Testis (tissue), 3 donors: Measurements from ENCODE around the gene UCP3. TPM values are rescaled to one million over a fixed set of nuclear protein-coding genes. Genes with fewer than 3 reads are reported as not detected.

ENCODE experiments used
- DNase-seq: peaks from one replicate; pipeline ENCODE4 v3.0.0-alpha.2; 2019
- H3K27ac ChIP-seq, 2 donors: fragments of 200-600 bp; sonication (generic); one replicate each; pipeline ENCODE4 v1.5.1; 2019
- H3K27me3 ChIP-seq: fragments of 200-600 bp; sonication (generic); one replicate; pipeline ENCODE4 v1.5.1; 2019
- H3K36me3 ChIP-seq: fragments of 200-600 bp; sonication (generic); one replicate; pipeline ENCODE4 v1.5.1; 2017; ENCODE audit warnings: low read depth; ENCODE audit errors: missing control alignments
- H3K4me1 ChIP-seq: fragments of 200-600 bp; sonication (generic); one replicate; pipeline ENCODE4 v1.5.1; 2019
- H3K4me3 ChIP-seq, 2 donors: fragments of 200-600 bp; sonication (generic); one replicate each; pipeline ENCODE4 v1.5.1; 2017 to 2019
- H3K9me3 ChIP-seq: fragments of 200-600 bp; sonication (generic); one replicate; pipeline ENCODE4 v1.5.1; 2017
- POLR2A ChIP-seq: fragments of 450-650 bp; IDR thresholded peaks from one replicate; pipeline ENCODE4 v1.6.1; 2017; ENCODE audit warnings: antibody characterized with exemption, mild to moderate bottlenecking, moderate library complexity
- WGBS, 2 donors: methylation state at CpG; one replicate each; pipeline ENCODE4 v1.1.5; 2018; 5-methylcytosine and 5-hydroxymethylcytosine counted together
- intact Hi-C: fragments of 100-400 bp; cut with DNase I; formaldehyde crosslinking; loops from one replicate; pipeline ENCODE4 v1.15.1; 2023; ENCODE audit warnings: low total_unique reads
- polyA plus RNA-seq: library from polyadenylated mRNA; stranded (reverse); fragments of 350-450 nt; fragmentation: Illumina TruSeq; extraction: RNeasy Lipid Tissue Mini Kit (QIAGEN cat#74804); gene quantifications from one replicate; pipeline ENCODE4 v1.2.3, GENCODE V29; 2014; ENCODE audit warnings: low read depth, low replicate concordance; ENCODE audit not compliant: insufficient read depth
- total RNA-seq, 2 donors: library from RNA; depleted of rRNA; stranded (reverse); fragments of >200 nt; gene quantifications; one replicate each; pipeline ENCODE4 v1.2.3, GENCODE V29; 2016
- TF ChIP-seq, protein P1 (sequence below), 3 experiments: fragments of 450-650 bp in 2 of 3; fragments of 200-600 bp in 1 of 3; sonication (generic) in 1 of 3; IDR thresholded peaks; one replicate each; pipeline ENCODE4 v1.5.1; 2016 to 2019; ENCODE audit warnings: antibody characterized with exemption in 3 of 3, mild to moderate bottlenecking in 2 of 3, moderate library complexity in 1 of 3

The UCP3 gene
- total and polyA plus RNA-seq, 3 donors from 2014 or later: 5.8 to 10.0 (median 9.7) TPM

DNA sequence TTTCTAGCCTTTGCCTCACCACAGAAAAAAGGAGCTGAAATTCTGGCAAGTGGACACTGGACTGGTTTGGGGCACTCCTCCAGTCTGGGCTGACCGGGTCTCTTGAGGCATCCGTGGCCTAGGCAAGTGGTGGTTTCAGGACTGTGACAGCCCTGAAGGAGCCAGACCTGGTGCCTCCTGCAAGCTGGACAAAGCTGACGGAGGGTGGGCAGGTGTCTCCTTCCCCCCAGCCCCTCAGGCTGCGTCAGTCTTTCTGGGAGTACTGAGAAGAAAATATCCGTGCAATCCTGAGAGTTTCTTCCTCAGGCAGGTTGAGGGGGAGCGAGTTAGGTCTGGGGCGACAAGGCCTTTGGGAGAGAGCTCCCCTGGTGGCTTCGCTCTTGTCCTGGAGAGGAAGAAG is 4.3 kb upstream of the UCP3 start:
- DNase-seq: no peak
- no peak for TF ChIP-seq POLR2A
- TF ChIP-seq, protein P1, sequence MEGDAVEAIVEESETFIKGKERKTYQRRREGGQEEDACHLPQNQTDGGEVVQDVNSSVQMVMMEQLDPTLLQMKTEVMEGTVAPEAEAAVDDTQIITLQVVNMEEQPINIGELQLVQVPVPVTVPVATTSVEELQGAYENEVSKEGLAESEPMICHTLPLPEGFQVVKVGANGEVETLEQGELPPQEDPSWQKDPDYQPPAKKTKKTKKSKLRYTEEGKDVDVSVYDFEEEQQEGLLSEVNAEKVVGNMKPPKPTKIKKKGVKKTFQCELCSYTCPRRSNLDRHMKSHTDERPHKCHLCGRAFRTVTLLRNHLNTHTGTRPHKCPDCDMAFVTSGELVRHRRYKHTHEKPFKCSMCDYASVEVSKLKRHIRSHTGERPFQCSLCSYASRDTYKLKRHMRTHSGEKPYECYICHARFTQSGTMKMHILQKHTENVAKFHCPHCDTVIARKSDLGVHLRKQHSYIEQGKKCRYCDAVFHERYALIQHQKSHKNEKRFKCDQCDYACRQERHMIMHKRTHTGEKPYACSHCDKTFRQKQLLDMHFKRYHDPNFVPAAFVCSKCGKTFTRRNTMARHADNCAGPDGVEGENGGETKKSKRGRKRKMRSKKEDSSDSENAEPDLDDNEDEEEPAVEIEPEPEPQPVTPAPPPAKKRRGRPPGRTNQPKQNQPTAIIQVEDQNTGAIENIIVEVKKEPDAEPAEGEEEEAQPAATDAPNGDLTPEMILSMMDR (IDR thresholded peaks at IDR 0.05): no peak
- no peaks in the 10 kb centered on the region for H3K36me3 ChIP-seq
- no peak overlapping the region for H3K4me3 ChIP-seq
- H3K4me1 ChIP-seq: no peaks in the 10 kb centered on the region
- WGBS, 2 donors: 92 to 98% methylated on average over 7 to 8 of the region's 8 CpGs
- H3K9me3 ChIP-seq: no peaks in the 10 kb centered on the region
- intact Hi-C loops: no loop called here
- H3K27ac ChIP-seq: no peak overlapping the region
- H3K27me3 ChIP-seq: no peaks in the 10 kb centered on the region

DNA sequence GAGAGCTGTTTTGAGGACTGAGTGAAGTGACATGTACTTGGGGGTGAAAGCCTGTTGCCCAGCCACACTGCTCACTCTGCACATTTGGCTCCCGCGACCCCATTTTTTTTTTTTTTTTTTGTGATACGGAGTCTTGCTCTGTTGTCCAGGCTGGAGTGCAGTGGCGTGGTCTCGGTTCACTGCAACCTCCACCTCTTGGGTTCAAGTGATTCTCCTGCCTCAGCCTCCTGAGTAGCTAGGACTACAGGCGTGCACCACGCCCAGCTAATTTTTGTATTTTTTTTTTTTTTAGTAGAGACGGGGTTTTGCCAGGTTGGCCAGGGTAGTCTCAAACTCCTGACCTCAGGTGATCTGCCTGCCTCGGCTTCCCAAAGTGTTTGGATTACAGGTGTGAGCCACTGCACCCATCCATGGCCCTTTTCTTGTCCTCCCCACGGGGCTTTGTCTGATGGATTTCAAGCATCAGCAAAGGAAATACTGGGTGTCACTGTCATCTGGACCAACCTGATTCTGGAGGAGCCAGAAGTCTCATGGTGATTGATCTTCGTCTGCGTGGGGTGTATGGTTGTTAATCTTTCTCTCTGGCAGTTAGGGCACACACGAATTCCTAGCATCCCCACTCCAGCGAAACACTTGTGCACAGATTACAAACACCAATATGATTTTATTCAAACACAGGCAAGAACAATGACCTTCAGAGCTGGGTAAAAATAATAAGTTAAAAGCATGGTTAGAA is 3.4 kb upstream of the UCP3 start:
- H3K4me3 ChIP-seq: no peak overlapping the region
- TF ChIP-seq POLR2A: no peak
- 94% methylated on average over 14 of the region's 14 CpGs for WGBS, 2 donors

DNA sequence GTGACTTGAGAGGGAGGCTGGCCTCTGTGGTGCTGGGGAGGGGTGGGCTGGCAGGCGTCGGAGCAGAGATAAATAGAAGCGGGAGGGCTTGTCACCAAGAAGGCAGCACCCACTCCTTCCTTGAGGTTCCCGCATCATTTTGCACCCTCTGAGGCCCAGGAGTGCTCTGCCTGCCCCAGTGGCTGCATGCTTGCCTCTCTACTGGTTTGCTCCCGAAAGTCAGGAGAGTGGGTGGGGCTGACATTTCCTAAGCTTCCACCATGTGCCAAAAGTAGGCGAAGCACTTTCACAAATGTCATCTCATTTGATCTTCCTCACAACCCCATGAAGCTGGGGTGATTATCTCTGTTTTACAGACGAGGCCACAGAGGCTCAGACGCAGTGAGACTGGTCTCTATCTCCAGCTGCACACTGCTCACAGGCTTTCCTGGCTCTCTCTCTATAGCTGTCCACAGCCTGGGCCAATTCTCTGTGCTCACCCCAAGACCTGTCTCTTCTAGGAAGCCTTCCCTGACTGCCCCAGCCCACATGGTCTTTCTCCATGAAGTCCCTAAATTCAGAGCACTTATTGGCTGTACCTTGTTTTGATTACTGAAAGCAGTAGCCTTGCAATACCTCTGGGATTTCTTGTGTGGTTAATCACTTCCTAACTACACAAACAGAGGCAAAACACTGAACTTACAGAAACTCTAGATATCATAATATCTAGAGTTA is 2.6 kb upstream of the UCP3 start:
- TF ChIP-seq, protein P1 (IDR thresholded peaks at IDR 0.05): no peak
- TF ChIP-seq POLR2A: no peak
- H3K9me3 ChIP-seq: no peaks in the 10 kb centered on the region
- H3K27ac ChIP-seq: no peak overlapping the region
- WGBS, 2 donors: 84 to 91% methylated on average over 6 to 8 of the region's 8 CpGs
- no peak overlapping the region for H3K4me3 ChIP-seq
- no peaks in the 10 kb centered on the region for H3K27me3 ChIP-seq
- DNase-seq: no peak
- intact Hi-C loops: no loop called here
- no peaks in the 10 kb centered on the region for H3K4me1 ChIP-seq
- H3K36me3 ChIP-seq: no peaks in the 10 kb centered on the region

More for the DNA sequence above, 3.4 kb upstream of the UCP3 start:
- Histone ChIP-seq H3K36me3 (no peaks in the 10 kb centered on the region), H3K27ac (no peak overlapping the region), H3K9me3 (no peaks in the 10 kb centered on the region), H3K27me3 (no peaks in the 10 kb centered on the region), H3K4me1 (no peaks in the 10 kb centered on the region)
- intact Hi-C loops: no loop called here
- DNase-seq: no peak

DNA sequence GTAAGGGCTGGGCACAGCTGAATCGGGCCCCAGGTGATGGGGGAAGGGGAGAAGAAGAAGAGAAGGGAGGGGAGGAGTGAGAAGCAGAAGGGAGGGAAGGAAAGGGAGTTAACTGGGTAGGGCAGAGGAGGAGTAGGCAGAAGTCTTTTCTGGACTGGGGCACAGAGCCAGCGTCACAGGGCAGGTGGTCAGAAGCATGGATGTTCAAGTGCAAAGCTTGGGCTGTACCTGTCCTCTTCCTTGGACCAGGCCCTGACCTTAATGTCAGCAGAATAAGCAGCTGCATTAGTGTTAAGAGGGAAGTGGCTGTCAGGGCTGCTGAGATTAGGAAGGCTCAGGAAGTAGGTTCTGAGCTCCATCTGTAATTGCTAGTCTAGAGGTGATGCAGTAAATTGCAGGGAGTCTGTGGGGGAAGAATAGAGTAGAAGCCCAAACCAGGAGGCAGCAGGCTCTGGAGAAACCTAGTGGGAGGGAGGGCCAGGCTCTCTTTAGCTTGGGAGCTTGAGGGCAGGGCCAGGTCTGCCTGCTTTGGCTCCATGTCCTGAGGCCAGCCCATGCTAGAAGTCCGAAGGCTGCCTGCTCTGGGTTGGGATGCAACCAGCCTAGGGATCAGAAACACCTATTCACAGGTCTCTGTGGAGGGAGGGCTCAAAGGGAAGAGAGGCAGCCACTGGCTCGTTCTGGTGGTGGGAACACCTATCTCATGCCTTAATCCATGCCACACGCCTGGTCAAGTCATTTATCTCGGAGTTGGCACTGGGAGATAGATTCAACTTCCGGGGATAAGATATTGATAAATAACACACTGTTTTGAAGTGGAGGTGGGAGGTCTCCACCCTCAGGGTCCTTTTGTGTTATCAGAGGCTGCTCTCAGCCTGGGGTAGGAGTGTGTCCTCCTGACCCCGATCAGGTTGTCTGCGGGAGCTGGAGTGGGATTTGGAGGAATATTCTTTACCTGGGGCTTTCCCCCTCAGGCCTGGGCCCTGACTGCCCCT is 1.7 kb upstream of the UCP3 start:
- DNase-seq: no peak

More for the DNA sequence above, 1.7 kb upstream of the UCP3 start:
- Histone ChIP-seq H3K4me3 (no peak overlapping the region), H3K9me3 (no peaks in the 10 kb centered on the region), H3K4me1 (no peaks in the 10 kb centered on the region), H3K36me3 (no peaks in the 10 kb centered on the region), H3K27ac (no peak overlapping the region), H3K27me3 (no peaks in the 10 kb centered on the region)
- no peak for TF ChIP-seq POLR2A
- TF ChIP-seq, protein P1 (IDR thresholded peaks at IDR 0.05): no peak
- 88 to 95% methylated on average over 9 of the region's 9 CpGs for WGBS, 2 donors
- intact Hi-C loops: no loop called here
